HG02970 (cell line): ENCODE data around the gene PACS1.
"Not testable (repeated sequence)": the region's sequence is repeated elsewhere in the genome, so short reads cannot be mapped to it uniquely, and the experiment has no call there.

Experiments used
- ATAC-seq: cut with Tn5 transposase; IDR thresholded peaks from one replicate; pipeline ENCODE4 v1.9.1; 2021; ENCODE audit warnings: mild to moderate bottlenecking, moderate library complexity, moderate number of reproducible peaks; ENCODE audit not compliant: unreplicated experiment, low FRiP score

PACS1 gene

DNA sequence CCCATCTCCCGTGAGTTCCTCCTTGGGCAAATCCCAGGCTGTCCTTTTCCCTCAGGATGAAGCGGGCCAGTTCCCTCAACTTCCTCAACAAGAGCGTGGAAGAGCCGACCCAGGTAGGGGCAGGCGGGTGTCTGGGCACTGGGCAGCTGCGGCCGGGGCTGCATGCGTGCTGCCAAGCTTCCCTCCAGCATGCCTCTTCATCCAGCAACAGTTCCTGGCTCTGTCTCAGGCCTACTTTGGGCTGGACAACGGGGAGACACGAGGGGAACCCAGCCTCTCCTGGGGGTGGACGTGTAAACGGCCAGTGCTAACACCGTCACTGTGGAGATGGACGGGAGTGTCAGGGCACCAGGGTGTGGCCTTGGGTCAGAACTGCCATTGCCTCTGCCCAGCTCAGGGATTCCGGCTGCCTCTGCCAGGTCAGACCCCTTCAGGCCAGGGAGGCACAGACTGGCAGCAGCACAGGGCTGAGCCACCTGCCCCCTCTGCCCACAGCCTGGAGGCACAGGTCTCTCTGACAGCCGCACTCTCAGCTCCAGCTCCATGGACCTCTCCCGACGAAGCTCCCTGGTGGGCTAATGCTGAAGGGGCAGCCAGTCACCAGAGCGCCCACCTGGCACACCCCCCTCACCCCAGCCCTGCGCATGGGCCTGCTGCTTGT lies 196.4 kb downstream of the PACS1 start:
- ATAC-seq, result no peak

DNA sequence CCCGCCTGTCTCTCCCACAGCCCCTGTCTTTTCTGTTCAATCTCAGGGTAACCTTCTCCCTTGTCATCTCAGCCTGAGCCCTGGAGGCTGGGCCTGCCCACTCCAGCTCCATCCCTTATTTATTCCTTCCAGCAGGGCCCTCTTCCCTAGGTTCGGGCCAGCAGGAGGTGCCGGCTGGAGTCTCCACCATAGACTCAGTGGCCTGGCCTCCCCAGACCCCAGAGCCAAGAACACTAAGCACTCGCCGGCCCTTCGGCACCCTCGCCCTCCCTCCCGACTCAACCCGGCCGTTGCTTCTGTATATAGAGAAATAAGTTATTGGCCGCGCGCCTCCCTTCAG lies 196.9 kb downstream of the PACS1 start:
- no peak for ATAC-seq

DNA sequence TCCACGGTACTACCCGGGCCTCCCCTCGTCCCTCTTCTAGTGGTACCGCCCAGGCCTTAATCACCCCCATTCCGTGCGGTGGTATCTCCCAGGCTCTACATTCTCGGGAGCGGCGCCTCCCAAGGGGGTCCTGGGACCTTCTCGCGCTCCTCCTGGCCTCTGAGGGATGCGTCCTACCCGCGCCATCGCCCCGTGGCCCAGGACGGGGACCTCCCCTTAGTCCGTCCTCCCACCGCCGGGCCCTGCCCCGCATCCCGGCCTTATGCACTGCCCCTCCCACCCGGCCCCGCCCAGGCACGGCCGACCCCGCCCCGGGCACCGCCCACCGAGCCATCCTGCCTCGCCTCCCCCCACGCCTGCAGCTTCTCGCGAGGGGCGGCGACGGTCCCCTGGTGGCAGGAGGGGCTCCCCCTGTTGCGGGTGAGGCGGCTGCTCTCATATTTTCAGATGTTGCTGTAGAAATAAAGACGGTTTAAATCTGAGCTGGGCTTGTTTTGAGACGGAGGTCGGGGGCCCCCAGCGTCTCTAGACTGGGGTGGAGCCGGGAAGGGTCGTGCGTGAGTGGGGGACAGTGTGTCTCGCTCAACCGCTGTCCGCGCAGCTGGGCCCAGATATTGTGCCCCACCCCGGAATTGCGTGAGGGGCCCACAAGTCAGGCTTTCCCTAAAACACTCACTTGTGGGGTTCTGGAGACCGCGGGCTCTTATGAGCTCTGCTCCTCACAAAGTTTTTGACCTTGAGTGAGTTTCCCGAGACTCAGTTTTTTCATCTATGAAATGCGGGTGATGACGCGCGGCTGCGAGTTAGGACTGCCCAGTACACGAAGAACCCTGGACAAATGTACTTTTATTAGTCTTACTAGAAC lies 197.5 kb downstream of the PACS1 start:
- ATAC-seq, result peak; percentile 43

DNA sequence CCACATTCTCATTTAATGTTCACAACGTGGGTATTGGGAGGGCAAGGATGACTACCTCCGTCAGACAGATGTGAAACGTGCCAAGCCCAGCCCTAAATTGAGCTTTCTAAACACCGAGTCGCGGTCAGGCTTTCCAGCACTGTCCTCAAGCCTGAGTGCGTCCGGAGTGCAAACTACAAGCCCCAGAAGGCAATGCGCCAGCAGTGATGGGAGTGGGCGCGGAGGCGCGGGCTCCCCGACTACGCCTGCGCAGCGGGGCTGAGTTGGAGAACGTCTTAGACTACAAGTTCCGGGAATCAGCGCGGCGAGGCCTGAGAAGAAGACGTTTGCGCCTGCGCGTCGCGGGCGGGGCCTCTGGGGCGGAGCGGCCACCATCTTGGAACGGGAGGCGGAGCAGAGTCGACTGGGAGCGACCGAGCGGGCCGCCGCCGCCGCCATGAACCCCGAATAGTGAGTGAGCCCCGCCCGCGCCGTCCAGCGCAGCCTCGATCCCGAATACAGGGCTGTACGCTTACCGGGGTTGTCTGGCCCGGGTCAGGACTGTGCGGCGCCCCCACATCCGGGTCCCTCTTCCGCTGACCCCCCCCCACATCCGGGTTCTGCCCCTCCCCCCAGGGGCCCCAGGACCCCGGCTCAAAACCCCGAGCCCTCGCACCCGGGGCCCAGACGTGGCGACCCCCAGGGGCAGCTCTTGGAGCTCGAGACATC lies 198.3 kb downstream of the PACS1 start, which contains the start of gene RAB1B:
Gene RAB1B (plus strand): TSS at position 396 of the 708 bp plus-strand sequence. CDS start 41 bp downstream, at position 437.
- peak; percentile 85 for ATAC-seq

DNA sequence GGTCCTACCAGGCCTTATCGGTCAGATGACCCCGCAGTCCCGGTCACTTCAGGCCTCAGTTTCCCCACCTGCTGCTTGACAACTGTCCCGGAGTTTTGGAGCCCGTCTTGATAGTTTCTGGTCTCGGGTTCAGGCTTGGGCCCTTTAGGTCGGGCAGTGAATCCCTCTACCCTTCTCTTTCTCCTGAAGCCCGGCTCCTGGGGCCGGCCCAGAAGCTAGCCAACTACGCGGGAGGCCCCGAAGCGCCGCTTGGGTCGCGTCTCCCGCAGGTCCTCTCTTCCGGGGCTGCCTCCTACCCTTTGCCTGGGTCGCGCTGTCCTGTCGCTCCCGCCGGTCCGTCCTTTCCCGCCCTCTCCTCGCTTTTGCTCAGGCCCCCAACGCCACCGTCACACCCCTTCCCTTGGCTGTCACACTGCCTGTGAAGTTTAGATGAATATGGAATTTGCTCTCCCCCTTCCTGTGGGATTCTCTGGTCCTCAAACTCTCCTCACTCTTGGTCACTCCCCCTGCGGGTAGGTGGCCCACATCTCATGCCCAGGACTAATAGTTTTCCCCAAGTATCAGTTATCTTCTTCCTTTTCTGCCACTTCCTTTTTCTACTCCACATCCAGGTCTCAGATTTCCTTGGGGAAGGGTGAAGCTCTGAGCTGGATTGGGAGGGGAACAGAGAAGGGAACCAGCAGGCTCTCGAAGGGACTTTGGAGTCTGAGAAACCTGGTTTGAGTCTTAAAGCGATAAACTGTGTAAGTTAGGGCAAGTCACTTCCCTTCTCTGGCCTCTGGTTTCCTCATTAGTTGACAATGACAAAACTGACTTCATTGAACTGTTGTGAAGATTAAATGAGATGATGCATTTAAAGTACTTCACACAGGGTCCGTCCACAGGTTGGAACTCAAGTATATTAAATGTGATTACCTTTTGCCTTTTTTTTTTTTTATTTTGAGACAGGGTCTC lies 199.2 kb downstream of the PACS1 start:
- no peak for ATAC-seq

DNA sequence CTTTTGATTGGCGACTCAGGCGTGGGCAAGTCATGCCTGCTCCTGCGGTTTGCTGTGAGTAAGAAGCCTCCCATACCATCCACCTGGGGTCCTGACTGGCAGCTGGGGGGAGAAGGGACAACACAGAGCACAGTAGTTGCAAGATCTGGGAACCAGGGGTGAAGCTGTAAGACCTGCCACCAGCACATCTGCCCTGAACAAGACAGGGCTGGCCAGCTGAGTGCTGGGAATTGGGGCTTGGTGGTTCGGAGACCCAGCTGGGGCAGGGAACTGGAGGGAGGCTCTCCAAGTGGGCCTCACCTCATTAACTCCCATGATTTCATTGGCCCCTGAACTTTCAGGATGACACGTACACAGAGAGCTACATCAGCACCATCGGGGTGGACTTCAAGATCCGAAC lies 201.7 kb downstream of the PACS1 start:
- ATAC-seq, result no peak

DNA sequence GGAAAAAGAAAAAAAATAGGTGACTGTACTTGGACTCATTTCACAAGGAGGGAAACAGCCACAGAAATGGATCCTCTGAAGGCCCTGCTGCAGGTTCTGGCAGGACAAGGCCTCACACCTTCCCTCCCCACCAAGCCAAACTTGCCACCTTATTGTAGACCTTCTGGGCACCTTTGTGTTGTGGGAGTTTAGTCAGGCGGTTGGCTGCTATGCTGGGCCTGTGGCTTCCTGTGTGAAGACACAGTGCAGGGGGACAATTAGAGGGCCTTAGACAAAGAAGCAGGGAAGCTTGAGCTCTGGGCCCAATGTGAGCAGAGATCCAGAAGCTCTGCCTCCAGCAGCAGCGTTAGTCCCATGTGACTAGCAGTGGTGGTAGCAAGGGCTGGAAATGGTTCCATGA lies 202.5 kb downstream of the PACS1 start:
- ATAC-seq, result no peak

DNA sequence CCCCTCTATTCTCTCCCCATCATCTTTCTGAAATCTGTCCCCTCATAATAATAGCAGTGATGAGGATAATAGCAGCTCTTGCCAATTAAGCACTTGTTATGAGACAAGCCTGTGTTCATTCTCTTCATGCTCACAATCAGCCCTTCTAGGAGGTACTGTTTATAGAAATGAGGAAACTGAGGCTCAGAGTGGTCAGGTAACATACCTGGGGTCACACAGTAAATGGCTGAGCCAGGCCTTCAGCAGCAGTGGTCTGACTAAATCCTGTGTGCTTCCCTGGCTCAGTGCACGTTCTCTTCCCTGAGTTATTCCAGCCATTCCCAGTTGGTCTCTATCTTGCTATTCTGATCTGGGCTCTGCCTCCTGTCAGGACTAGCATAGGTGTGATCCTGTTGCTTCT lies 204.1 kb downstream of the PACS1 start:
- no peak for ATAC-seq

DNA sequence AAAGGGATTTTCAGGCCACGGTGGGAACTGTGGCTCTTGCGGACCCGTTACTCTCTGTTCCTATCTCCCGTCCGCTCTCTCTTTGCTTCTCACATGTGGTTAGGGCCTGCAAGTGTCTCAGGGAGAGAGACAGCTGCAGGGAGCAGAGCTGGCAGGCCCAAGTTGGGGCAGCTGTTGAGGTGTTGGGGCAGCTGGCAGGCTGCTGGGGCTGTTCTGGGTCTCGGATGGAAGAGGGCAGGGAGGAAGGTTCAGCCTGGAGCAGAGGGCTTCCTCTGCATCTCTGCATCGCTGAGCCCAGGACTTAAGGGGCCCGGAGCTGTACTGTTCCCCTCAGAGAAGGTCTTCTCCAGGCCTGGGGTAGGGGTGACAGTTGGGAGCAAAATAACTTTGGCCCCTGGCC lies 205.3 kb downstream of the PACS1 start:
- ATAC-seq, result no peak

DNA sequence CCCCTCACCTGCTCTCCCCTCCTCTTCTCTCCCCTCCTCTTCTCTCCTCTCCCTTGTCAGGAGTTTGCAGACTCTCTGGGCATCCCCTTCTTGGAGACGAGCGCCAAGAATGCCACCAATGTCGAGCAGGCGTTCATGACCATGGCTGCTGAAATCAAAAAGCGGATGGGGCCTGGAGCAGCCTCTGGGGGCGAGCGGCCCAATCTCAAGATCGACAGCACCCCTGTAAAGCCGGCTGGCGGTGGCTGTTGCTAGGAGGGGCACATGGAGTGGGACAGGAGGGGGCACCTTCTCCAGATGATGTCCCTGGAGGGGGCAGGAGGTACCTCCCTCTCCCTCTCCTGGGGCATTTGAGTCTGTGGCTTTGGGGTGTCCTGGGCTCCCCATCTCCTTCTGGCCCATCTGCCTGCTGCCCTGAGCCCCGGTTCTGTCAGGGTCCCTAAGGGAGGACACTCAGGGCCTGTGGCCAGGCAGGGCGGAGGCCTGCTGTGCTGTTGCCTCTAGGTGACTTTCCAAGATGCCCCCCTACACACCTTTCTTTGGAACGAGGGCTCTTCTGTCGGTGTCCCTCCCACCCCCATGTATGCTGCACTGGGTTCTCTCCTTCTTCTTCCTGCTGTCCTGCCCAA lies 206.0 kb downstream of the PACS1 start:
- no peak for ATAC-seq

DNA sequence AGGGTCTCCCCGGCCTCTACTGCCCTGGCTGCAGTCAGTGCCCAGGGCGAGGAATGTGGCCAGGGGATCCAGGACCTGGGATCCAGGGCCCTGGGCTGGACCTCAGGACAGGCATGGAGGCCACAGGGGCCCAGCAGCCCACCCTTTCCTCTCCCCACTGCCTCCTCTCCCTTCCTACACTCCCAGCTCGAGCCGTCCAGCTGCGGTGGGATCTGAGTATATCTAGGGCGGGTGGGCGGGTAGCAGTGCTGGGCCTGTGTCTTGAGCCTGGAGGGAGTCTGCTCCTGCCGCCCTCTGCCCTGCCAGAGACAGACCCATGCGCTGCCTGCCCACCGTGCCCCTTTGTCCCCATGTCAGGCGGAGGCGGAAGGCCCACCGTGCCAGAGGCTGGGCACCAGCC lies 206.5 kb downstream of the PACS1 start:
- ATAC-seq, result not testable (repeated sequence)

DNA sequence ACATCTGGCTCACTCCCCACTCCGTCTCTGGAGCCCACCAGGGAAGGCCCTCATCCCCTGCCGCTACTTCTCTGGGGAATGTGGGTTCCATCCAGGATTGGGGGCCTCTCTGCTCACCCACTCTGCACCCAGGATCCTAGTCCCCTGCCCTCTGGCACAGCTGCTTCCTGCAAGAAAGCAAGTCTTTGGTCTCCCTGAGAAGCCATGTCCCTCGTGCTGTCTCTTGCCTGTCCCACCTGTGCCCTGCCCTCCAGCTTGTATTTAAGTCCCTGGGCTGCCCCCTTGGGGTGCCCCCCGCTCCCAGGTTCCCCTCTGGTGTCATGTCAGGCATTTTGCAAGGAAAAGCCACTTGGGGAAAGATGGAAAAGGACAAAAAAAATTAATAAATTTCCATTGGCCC lies 207.0 kb downstream of the PACS1 start:
- ATAC-seq, result not testable (repeated sequence)

DNA sequence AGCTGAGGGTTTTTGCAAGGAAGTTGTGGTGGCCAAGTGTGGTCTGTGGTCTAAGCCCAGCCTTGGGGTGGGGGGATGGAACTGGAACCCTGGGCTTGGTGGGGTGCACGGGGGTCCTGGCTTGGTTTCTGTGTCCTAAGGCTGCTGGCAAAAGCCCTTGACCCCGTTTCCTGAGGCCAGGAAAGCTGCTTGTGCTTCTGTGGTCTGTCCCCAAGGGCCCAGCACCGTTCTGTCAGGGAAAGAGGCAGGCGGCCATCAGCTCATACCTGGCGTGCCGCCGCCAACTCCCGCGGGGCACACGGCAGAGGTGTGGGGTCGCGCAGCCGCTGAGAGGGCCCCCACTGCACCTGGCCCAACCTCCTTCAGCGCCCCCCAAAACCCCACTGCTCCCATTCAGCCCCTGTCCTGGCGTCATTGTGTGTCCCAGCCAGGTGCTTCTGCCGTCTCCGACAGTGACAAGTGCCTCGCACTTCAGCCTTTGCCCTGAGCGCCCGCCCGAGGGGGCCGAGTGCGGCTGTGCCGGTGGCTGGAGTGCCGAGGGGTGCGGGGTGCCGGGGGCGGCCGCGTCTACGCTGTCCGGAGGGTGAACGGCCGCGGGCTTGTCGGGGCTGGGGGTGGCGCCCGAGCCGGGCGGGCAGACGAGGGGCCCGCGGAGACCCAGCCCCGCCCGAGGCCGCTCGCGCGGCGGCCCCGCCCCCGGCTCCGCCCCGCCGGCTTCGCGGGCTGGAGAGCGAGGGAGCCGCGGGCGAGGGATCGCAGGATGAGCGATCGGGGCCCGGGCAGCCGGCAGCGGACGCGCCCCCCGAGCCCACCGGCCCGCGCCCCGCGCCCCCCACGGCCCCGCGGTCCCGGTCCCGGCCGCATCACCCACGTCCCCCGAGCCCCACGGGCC lies 207.6 kb downstream of the PACS1 start, which contains the start of gene CNIH2:
Gene CNIH2 (plus strand): TSS at position 705 of the 892 bp plus-strand sequence. CDS start 282 bp downstream, outside the sequence.
- no peak for ATAC-seq

DNA sequence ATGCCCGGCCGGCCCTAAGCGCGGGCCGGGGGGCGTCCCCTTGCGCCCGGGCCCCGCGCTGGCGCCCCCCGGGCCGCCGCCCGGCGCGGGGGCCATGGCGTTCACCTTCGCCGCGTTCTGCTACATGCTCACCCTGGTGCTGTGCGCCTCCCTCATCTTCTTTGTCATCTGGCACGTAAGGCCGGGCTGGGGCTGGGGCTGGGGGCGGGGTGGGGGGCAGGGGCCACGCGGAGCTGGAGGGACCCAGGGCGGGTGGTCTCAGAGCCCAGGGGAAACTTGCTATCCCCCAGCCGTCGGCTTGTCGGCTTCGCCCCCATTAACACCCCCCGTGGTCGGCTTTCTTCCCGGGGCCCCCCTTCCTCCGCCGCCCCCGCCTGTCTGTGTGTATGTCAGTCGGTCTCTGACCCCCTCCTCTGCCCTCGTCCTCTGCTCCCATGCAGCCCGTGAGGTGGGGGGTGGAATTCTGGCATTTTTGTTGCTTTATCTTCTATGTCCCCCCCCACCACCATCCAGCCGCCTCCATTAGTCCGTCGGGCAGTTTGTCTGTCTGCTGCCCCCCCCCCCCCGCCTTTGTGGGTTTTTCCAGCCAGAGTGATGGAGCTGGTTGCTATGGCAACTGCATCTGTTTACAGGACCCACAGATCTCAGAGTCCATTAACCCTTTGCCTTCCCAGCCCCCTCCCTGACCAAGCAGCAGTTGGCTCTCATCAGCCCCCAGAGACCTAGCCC lies 208.5 kb downstream of the PACS1 start:
- ATAC-seq, result no peak

DNA sequence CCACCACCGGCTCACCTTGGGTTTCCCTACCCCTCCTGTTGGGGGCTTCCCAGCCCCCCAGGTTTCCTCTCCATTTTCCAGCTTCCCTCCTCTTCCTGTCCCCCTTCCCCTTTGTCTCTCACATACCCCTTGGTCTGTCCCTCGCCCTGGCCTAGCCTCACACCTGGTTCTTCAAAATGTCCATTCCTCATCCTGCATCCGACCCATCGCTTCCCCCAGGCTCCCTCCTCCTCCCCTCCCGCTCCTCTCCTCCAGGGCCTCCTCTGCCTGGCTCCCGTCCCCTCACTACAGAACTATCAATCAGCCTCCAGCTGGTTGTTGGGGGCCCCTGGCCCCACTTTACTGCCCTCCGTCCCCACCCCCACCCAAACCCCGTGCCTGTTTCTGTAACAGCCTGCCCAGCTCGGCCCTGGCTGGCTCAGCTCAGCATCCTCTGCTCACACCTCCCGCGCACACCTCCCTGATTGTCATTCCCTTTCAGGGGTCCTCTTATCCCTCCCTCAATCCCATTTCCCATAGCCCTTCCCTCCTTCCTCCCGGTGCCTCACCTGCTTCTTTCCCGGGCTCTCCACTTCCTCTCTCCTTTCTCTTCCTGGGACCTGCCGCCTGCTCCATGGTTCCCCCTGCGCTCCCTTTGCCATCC lies 209.1 kb downstream of the PACS1 start:
- no peak for ATAC-seq

DNA sequence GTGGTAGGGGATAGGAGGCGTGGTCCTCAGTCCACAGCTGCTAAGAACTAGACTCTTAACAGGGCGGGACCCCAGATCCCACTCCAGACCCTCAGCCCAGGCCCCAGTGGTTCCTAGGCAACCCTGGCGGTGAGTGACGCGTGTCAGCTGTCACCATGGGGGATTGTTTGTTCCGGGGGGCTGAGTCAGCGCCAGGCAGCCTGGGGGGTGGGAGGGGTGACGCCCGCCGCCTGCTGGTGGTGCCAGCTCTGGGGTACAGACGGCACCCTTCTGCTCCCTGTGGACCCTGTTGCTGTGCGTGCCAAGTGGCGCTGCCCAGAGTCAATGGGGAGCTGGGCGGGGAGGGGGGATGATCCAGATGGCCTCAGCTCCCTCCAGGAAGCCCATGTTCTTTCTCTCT lies 210.4 kb downstream of the PACS1 start:
- no peak for ATAC-seq

DNA sequence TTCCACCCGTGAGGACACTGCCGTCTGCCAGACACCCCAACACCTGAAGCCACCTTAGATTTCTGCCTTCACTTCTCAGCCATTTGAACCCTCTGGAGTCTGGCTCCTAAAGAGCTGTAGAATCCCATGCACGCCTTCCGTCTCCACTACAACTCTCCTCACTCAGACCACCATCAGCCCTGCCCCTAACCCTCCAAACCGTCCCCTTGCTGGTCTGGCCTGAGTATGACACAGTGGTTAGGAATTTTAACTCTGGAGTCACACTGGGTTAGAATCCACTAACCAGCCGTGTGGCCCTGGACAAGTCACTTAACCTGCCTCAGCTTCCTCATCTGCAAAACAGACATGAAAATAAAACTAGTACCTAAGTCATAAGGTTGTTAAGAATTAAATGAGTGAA lies 210.9 kb downstream of the PACS1 start:
- no peak for ATAC-seq
